Adipose tissue (tissue), 3 donors: ENCODE measurements around the gene WDR70. TPM values are rescaled to one million over a fixed set of nuclear protein-coding genes. Genes with fewer than 3 reads are reported as not detected.

Source experiments
- H3K27ac ChIP-seq: one replicate; pipeline ENCODE4 v1.5.1; 2013; ENCODE audit warnings: low read depth, low read length
- WGBS, 3 donors: extraction: QIAGEN DNeasy Blood & Tissue Kit; methylation state at CpG; one replicate each; pipeline ENCODE4 v1.1.7; 2013; 5-methylcytosine and 5-hydroxymethylcytosine counted together
- polyA plus RNA-seq, 3 donors: library from polyadenylated mRNA; stranded (reverse); fragments of 200-250 nt; gene quantifications; one replicate each; pipeline ENCODE4 v1.2.3, GENCODE V29; 2013
- donor health status: healthy with polysubstance abuse.
- donor health status: Bipolar disorder and iron deficiency.
- donor health status: healthy.

WDR70 gene
- polyA plus RNA-seq, 3 donors = 6.5 to 16.1 (median 12.0) TPM

GRCh38 chr5:37722236-37723161 is 343.4 kb downstream of the WDR70 start:
- 63 to 91% (median 64%) methylated on average over 6 of the region's 6 CpGs for WGBS, 3 donors
- H3K27ac ChIP-seq = no peak overlapping the region

- WGBS, 3 donors = 77 to 85% (median 82%) methylated on average over 8 of the region's 8 CpGs
- H3K27ac ChIP-seq = no peak overlapping the region
Observed at GRCh38 chr5:37723162-37723961, 344.2 kb downstream of the WDR70 start.

GRCh38 chr5:37724395-37725125 is 345.4 kb downstream of the WDR70 start:
- H3K27ac ChIP-seq = no peak overlapping the region
- WGBS, 3 donors = 91 to 95% (median 91%) methylated on average over 8 of the region's 8 CpGs

- 95 to 97% (median 96%) methylated on average over 2 of the region's 2 CpGs for WGBS, 3 donors
- H3K27ac ChIP-seq = no peak overlapping the region
Observed at GRCh38 chr5:37725185-37725584, 346.1 kb downstream of the WDR70 start.

- H3K27ac ChIP-seq = no peak overlapping the region
- WGBS, 3 donors = 91 to 96% (median 95%) methylated on average over 3 of the region's 3 CpGs
Observed at GRCh38 chr5:37727238-37727637, 348.1 kb downstream of the WDR70 start.

- 83 to 96% (median 94%) methylated on average over 3 of the region's 3 CpGs for WGBS, 3 donors
- H3K27ac ChIP-seq = no peak overlapping the region
Observed at GRCh38 chr5:37730896-37731455, 351.9 kb downstream of the WDR70 start.

GRCh38 chr5:37734114-37734513 is 355.0 kb downstream of the WDR70 start:
- 0% methylated on average over 1 of the region's 1 CpG for WGBS, 3 donors
- no peak overlapping the region for H3K27ac ChIP-seq

- 64 to 65% (median 64%) methylated on average over 4 of the region's 4 CpGs for WGBS, 3 donors
- no peak overlapping the region for H3K27ac ChIP-seq
Observed at GRCh38 chr5:37735649-37736347, 356.7 kb downstream of the WDR70 start.

- WGBS, 3 donors = 93 to 100% (median 95%) methylated on average over 2 of the region's 2 CpGs
- H3K27ac ChIP-seq = no peak overlapping the region
Observed at GRCh38 chr5:37736397-37736796, 357.3 kb downstream of the WDR70 start.

GRCh38 chr5:37737326-37738056 is 358.4 kb downstream of the WDR70 start:
- no peak overlapping the region for H3K27ac ChIP-seq

GRCh38 chr5:37738057-37738691 is 359.1 kb downstream of the WDR70 start:
- H3K27ac ChIP-seq = no peak overlapping the region
- WGBS, 3 donors = 46 to 72% (median 49%) methylated on average over 4 of the region's 4 CpGs

More at GRCh38 chr5:37737326-37738056, 358.4 kb downstream of the WDR70 start:
- WGBS, 3 donors = 94 to 96% (median 95%) methylated on average over 4 of the region's 4 CpGs

- no peak overlapping the region for H3K27ac ChIP-seq
- 64 to 88% (median 85%) methylated on average over 5 of the region's 5 CpGs for WGBS, 3 donors
Observed at GRCh38 chr5:37738865-37739488, 359.9 kb downstream of the WDR70 start.

GRCh38 chr5:37739817-37740261 is 360.7 kb downstream of the WDR70 start:
- 39 to 72% (median 48%) methylated on average over 2 of the region's 2 CpGs for WGBS, 3 donors
- no peak overlapping the region for H3K27ac ChIP-seq

- H3K27ac ChIP-seq = no peak overlapping the region
Observed at GRCh38 chr5:37740331-37741066, 361.4 kb downstream of the WDR70 start.

GRCh38 chr5:37742111-37742510 is 363.0 kb downstream of the WDR70 start:
- no peak overlapping the region for H3K27ac ChIP-seq

- no peak overlapping the region for H3K27ac ChIP-seq
- WGBS, 3 donors = 81 to 86% (median 85%) methylated on average over 3 of the region's 3 CpGs
Observed at GRCh38 chr5:37751227-37751626, 372.1 kb downstream of the WDR70 start.
